ENCODE results near the gene CIAO3. TPM values are rescaled to one million over a fixed set of nuclear protein-coding genes. Genes with fewer than 3 reads are reported as not detected.

Gene CIAO3
- polyA plus RNA-seq, 3 donors = 8.6 to 41.1 (median 11.8) TPM

- Histone ChIP-seq H3K36me3 (replicated peaks in 1 of 2; ENCODE audit: control insufficient read depth in 1 of 2, insufficient read depth in 2 of 2, low read length in 2 of 2) (peaks cover 0 to 10% of the 10 kb centered on the region in 2 donors), H3K79me2 (ENCODE audit: insufficient read depth, low read length) (no peaks in the 10 kb centered on the region), H3K9ac (ENCODE audit: insufficient read depth, low read length, poor library complexity, severe bottlenecking) (no peak overlapping the region), H3K4me2 (replicated peaks; ENCODE audit: extremely low read depth, low read length, poor library complexity, severe bottlenecking) (peak overlapping the region; percentile 94), H3K27me3 (ENCODE audit: control insufficient read depth in 2 of 2, insufficient read depth in 2 of 2, low read length in 2 of 2) (peaks cover 3 to 35% of the 10 kb centered on the region in 2 donors), H4K20me1 (ENCODE audit: insufficient read depth, low read length) (peaks cover 20% of the 10 kb centered on the region), H3K4me1 (ENCODE audit: control insufficient read depth in 1 of 2, insufficient read depth in 2 of 2, low read length in 2 of 2) (peaks cover 24 to 38% of the 10 kb centered on the region in 2 donors), H2AFZ (ENCODE audit: insufficient read depth, low read depth, low read length, poor library complexity, severe bottlenecking) (no peak overlapping the region), H3K9me3 (replicated peaks in 1 of 2; ENCODE audit: control insufficient read depth in 1 of 2, insufficient read depth in 1 of 2, low read length in 2 of 2) (no peaks in the 10 kb centered on the region), H3K4me3 (replicated peaks in 1 of 3; ENCODE audit: low read depth in 2 of 3, low read length in 3 of 3) (peak overlapping the region in 1 of 3 experiments; percentile 77), H3K27ac (ENCODE audit: low read depth in 1 of 2, low read length in 2 of 2) (no peak overlapping the region)
- TF ChIP-seq CTCF (IDR thresholded peaks at IDR 0.05) = no peak
- intact Hi-C loops (cut with micrococcal nuclease) = no loop called here
- peaks cover 5 to 7% of the 10 kb centered on the region in 2 donors for H3K36me3 Mint-ChIP-seq
- peak overlapping the region; percentile 79 to 82 for H3K4me3 Mint-ChIP-seq
- DNase-seq = no peak
- peaks cover 9% of the 10 kb centered on the region for H3K4me1 Mint-ChIP-seq
- peaks cover 11 to 46% (median 20%) of the 10 kb centered on the region in 3 donors for H3K27me3 Mint-ChIP-seq (ENCODE audit: low read depth in 3 of 3)
- WGBS (ENCODE audit: insufficient coverage) = 43% methylated on average over 9 of the region's 9 CpGs
- H3K9me3 Mint-ChIP-seq = no peaks in the 10 kb centered on the region
- H3K27ac Mint-ChIP-seq = no peak overlapping the region
These were observed 14.7 kb downstream of the CIAO3 start for GRCh38 chr16:726188-726437.

DNA sequence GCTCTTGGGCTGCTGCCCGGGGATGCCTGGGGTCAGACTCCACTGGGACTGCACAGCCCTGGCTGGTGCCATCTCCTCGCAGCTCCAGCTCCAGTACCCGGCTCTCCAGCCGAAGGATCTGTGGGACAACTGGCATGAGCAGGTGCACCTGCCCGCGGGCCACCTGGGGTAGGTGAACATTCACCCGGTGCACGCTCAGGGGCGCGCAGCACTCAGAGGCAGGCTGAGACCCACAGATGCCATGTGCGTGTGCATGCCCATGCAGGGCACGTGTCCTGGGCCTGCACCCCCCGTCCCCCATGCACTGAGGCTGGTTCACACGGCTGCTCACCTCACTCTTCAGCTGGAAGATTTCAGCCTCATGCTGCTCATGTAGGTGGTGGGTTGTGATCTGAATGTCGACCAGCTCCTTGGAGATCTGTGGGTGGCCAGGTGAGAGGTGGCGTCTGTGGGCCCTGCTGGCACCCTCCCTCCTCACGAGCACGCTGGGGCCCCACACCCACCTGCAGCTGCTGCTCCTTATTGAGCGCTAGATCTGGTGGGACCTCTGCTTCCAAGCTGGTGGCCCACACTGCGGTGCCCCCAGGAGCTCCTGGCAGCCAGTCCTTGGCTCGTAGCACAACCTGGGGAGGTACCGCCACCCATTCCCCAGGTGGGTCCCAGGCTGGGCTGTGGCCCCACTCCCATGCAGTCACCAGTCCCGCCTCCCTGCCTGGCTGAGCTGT is 15.2 kb downstream of the CIAO3 start:
- Mint-ChIP-seq H3K4me1 (peaks cover 9% of the 10 kb centered on the region), H3K4me3 (peak overlapping the region in 1 of 2 donors; percentile 82), H3K27me3 (ENCODE audit: low read depth in 3 of 3) (peaks cover 11 to 46% (median 20%) of the 10 kb centered on the region in 3 donors), H3K27ac (no peak overlapping the region), H3K36me3 (peaks cover 4 to 5% of the 10 kb centered on the region in 2 donors), H3K9me3 (no peaks in the 10 kb centered on the region)
- 87% methylated on average over 22 of the region's 23 CpGs for WGBS (ENCODE audit: insufficient coverage)
- Histone ChIP-seq H3K36me3 (replicated peaks in 1 of 2; ENCODE audit: control insufficient read depth in 1 of 2, insufficient read depth in 2 of 2, low read length in 2 of 2) (peaks cover 0 to 6% of the 10 kb centered on the region in 2 donors), H4K20me1 (ENCODE audit: insufficient read depth, low read length) (peaks cover 20% of the 10 kb centered on the region), H3K4me1 (ENCODE audit: control insufficient read depth in 1 of 2, insufficient read depth in 2 of 2, low read length in 2 of 2) (peaks cover 25 to 43% of the 10 kb centered on the region in 2 donors), H3K27me3 (ENCODE audit: control insufficient read depth in 2 of 2, insufficient read depth in 2 of 2, low read length in 2 of 2) (peaks cover 3 to 35% of the 10 kb centered on the region in 2 donors), H3K4me2 (replicated peaks; ENCODE audit: extremely low read depth, low read length, poor library complexity, severe bottlenecking) (no peak overlapping the region), H3K27ac (ENCODE audit: low read depth in 1 of 2, low read length in 2 of 2) (no peak overlapping the region), H3K4me3 (replicated peaks in 1 of 3; ENCODE audit: low read depth in 2 of 3, low read length in 3 of 3) (no peak overlapping the region), H3K9ac (ENCODE audit: insufficient read depth, low read length, poor library complexity, severe bottlenecking) (no peak overlapping the region), H3K79me2 (ENCODE audit: insufficient read depth, low read length) (no peaks in the 10 kb centered on the region), H2AFZ (ENCODE audit: insufficient read depth, low read depth, low read length, poor library complexity, severe bottlenecking) (no peak overlapping the region), H3K9me3 (replicated peaks in 1 of 2; ENCODE audit: control insufficient read depth in 1 of 2, insufficient read depth in 1 of 2, low read length in 2 of 2) (no peaks in the 10 kb centered on the region)
- no peak for TF ChIP-seq CTCF (IDR thresholded peaks at IDR 0.05)
- DNase-seq = no peak
- intact Hi-C loops (cut with micrococcal nuclease) = no loop called here

All from CD14-positive monocyte (primary cell).